Coronary artery (tissue), 2 donors: ENCODE measurements around the gene NUDT1.
A peak's percentile ranks its signal among the peaks of the same experiment; 100 is the strongest.

Source experiments
- DNase-seq: peaks from one replicate; pipeline ENCODE4 v3.0.0-alpha.2; 2017; ENCODE audit warnings: low spot score
- H3K27ac ChIP-seq, 2 donors: fragments of 200-600 bp; sonication (generic); one replicate each; pipeline ENCODE4 v1.5.1; 2016 to 2019
- H3K4me3 ChIP-seq: fragments of 200-600 bp; sonication (generic); 2 replicates; pipeline ENCODE4 v1.5.1; 2016; ENCODE audit warnings: mild to moderate bottlenecking, moderate library complexity
- CTCF ChIP-seq: fragments of 200-600 bp; sonication (generic); IDR thresholded peaks from one replicate; pipeline ENCODE4 v1.5.1; 2019; ENCODE audit warnings: antibody characterized with exemption

Gene NUDT1

GRCh38 chr7:2299870-2300512 is 58.0 kb downstream of the NUDT1 start:
- TF ChIP-seq CTCF: no peak
- no peak for DNase-seq
- H3K4me3 ChIP-seq: no peak overlapping the region
- peak overlapping the region; percentile 32 to 43 for H3K27ac ChIP-seq
